HCT116 (cell line): ENCODE measurements around the gene PCED1A. TPM values are rescaled to one million over a fixed set of nuclear protein-coding genes. Genes with fewer than 3 reads are reported as not detected.

Experiments used
- ATAC-seq: fragments of 200-7000 bp; cut with Tn5 transposase; 2 replicates; pipeline ENCODE4 v1.9.1; 2020; ENCODE audit warnings: mild to moderate bottlenecking, moderate library complexity
- BruUV-seq: library from RNA; stranded (reverse); fragments of 400-500 nt; replicated peaks from 2 replicates; lab custom pipeline; 2021; lab: Mats Ljungman, UMichigan
- CTCF ChIA-PET: fragments of 300-600 bp; sonication (Branson Sonifier 250); formaldehyde crosslinking; loops from one replicate; lab custom pipeline; 2021; ENCODE audit warnings: antibody characterized with exemption; lab: Charles Lee
- POLR2A ChIA-PET: fragments of 300-600, 350-600 bp; sonication (Branson Sonifier 250); formaldehyde crosslinking; loops from one replicate; lab custom pipeline; 2021; ENCODE audit warnings: antibody characterized with exemption; lab: Charles Lee
- RAD21 ChIA-PET, 2 experiments: fragments of 300-600 bp; sonication (Branson Sonifier 250); formaldehyde crosslinking; loops; one replicate each; lab custom pipeline; 2023; ENCODE audit warnings: low total read pairs in 2 of 2; ENCODE audit not compliant: uncharacterized antibody in 2 of 2, unreplicated experiment in 2 of 2, low non-redundant PET in 1 of 2; lab: Charles Lee
- DNase-seq: peaks from one replicate; pipeline ENCODE4 v3.0.0-alpha.2; 2010; ENCODE audit warnings: low read depth, low spot score
- H2AFZ ChIP-seq: fragments of 200-600 bp; shearing (Covaris generic), sonication (generic); 2 replicates; pipeline ENCODE4 v1.6.1; 2017; ENCODE audit warnings: low read depth, mixed run types, mixed read lengths, antibody characterized with exemption, low read length; ENCODE audit not compliant: poor library complexity, severe bottlenecking
- H3K27ac ChIP-seq: 2 replicates; pipeline ENCODE4 v1.5.1; 2012; ENCODE audit warnings: low read depth, low read length
- H3K27me3 ChIP-seq: fragments of 200-600 bp; sonication (generic); 2 replicates; pipeline ENCODE4 v1.6.1; 2016; ENCODE audit warnings: mixed run types, low read length, mixed read lengths; ENCODE audit not compliant: insufficient read depth
- H3K36me3 ChIP-seq, 2 experiments: fragments of 200-500 bp in 1 of 2; fragments of 200-600 bp in 1 of 2; sonication (Bioruptor generic) in 1 of 2; sonication (generic) in 1 of 2; 2 replicates each; pipeline versions ENCODE4 v1.5.1 to v1.6.1; 2014 to 2016; ENCODE audit warnings: low read length in 2 of 2, inconsistent platforms in 1 of 2, mixed read lengths in 1 of 2, mixed run types in 1 of 2; ENCODE audit not compliant: insufficient read depth in 2 of 2, control insufficient read depth in 1 of 2
- H3K4me1 ChIP-seq, 2 experiments: fragments of 200-600 bp in 1 of 2; sonication (generic) in 1 of 2; 2 replicates each; pipeline versions ENCODE4 v1.5.1 to v1.6.1; 2012 to 2017; ENCODE audit warnings: low read length in 2 of 2, inconsistent platforms in 1 of 2, mild to moderate bottlenecking in 1 of 2, mixed read lengths in 1 of 2, mixed run types in 1 of 2, moderate library complexity in 1 of 2; ENCODE audit not compliant: insufficient read depth in 2 of 2, control insufficient read depth in 1 of 2
- H3K4me2 ChIP-seq: fragments of 200-600 bp; sonication (generic); 2 replicates; pipeline ENCODE4 v1.6.1; 2017; ENCODE audit warnings: mixed run types, low read length, mixed read lengths
- H3K4me3 ChIP-seq, 2 experiments: fragments of 200-600 bp in 1 of 2; sonication (generic) in 1 of 2; replicated peaks in 1 of 2; 2 replicates each; pipeline ENCODE4 v1.5.1; 2011 to 2016; ENCODE audit warnings: low read length in 2 of 2, control low read depth in 1 of 2, low read depth in 1 of 2, mild to moderate bottlenecking in 1 of 2, mixed read lengths in 1 of 2, mixed run types in 1 of 2
- H3K79me2 ChIP-seq: fragments of 200-600 bp; sonication (generic); 2 replicates; pipeline ENCODE4 v1.6.1; 2017; ENCODE audit warnings: mild to moderate bottlenecking, mixed run types, low read length, moderate library complexity, mixed read lengths; ENCODE audit not compliant: insufficient read depth
- H3K9ac ChIP-seq: fragments of 200-600 bp; sonication (generic); 2 replicates; pipeline ENCODE4 v1.6.1; 2016; ENCODE audit warnings: low read length, mixed read lengths
- H3K9me2 ChIP-seq: fragments of 200-600 bp; sonication (generic), shearing (Covaris generic); 2 replicates; pipeline ENCODE4 v1.6.1; 2017; ENCODE audit warnings: mixed run types, mild to moderate bottlenecking, moderate library complexity; ENCODE audit not compliant: insufficient read depth
- H3K9me3 ChIP-seq, 2 experiments: fragments of 200-500 bp in 1 of 2; fragments of 200-600 bp in 1 of 2; sonication (Bioruptor generic) in 1 of 2; sonication (generic) in 1 of 2; 2 replicates each; pipeline ENCODE4 v1.6.1; 2014 to 2017; ENCODE audit warnings: low read length in 2 of 2, mixed read lengths in 2 of 2, inconsistent platforms in 1 of 2, low read depth in 1 of 2, mild to moderate bottlenecking in 1 of 2, mixed run types in 1 of 2, moderate library complexity in 1 of 2; ENCODE audit not compliant: control insufficient read depth in 1 of 2, insufficient read depth in 1 of 2
- H4K20me1 ChIP-seq: fragments of 200-600 bp; sonication (generic), shearing (Covaris generic); 2 replicates; pipeline ENCODE4 v1.6.1; 2017; ENCODE audit warnings: mixed run types, mild to moderate bottlenecking, moderate library complexity; ENCODE audit not compliant: insufficient read depth
- ATF3 ChIP-seq: IDR thresholded peaks from 2 replicates; pipeline ENCODE4 v1.6.1; 2012
- CBX3 ChIP-seq: IDR thresholded peaks from 2 replicates; pipeline ENCODE4 v1.6.1; 2012; ENCODE audit warnings: low read depth
- CEBPB ChIP-seq: IDR thresholded peaks from 2 replicates; pipeline ENCODE4 v1.6.1; 2012; ENCODE audit warnings: low read depth
- CTCF ChIP-seq, 3 experiments: fragments of 200-600 bp in 1 of 3; sonication (generic) in 1 of 3; IDR thresholded peaks in 2 of 3; conservative IDR thresholded peaks in 1 of 3; 2 replicates each; pipeline ENCODE4 v1.5.1; 2012 to 2017; ENCODE audit warnings: low read depth in 2 of 3, low read length in 2 of 3, antibody characterized with exemption in 1 of 3, borderline replicate concordance in 1 of 3, control low read depth in 1 of 3, mild to moderate bottlenecking in 1 of 3, mixed read lengths in 1 of 3, mixed run types in 1 of 3, moderate library complexity in 1 of 3; ENCODE audit not compliant: insufficient read depth in 1 of 3
- EGR1 ChIP-seq: IDR thresholded peaks from 2 replicates; pipeline ENCODE4 v1.6.1; 2012; ENCODE audit warnings: low read depth
- EZH2 ChIP-seq: fragments of 200-600 bp; sonication (generic); IDR thresholded peaks from 2 replicates; pipeline ENCODE4 v1.6.1; 2017; ENCODE audit warnings: antibody characterized with exemption, mixed run types
- EZH2phosphoT487 ChIP-seq: fragments of 200-600 bp; IDR thresholded peaks from 2 replicates; pipeline ENCODE4 v1.6.1; 2018; ENCODE audit warnings: antibody characterized with exemption, borderline replicate concordance
- FOSL1 ChIP-seq: IDR thresholded peaks from 2 replicates; pipeline ENCODE4 v1.6.1; 2012; ENCODE audit warnings: low read depth
- POLR2AphosphoS5 ChIP-seq: IDR thresholded peaks from 2 replicates; pipeline ENCODE4 v1.6.1; 2011; ENCODE audit warnings: mild to moderate bottlenecking, low read depth, low read length, moderate library complexity
- RAD21 ChIP-seq: IDR thresholded peaks from 2 replicates; pipeline ENCODE4 v1.6.1; 2012; ENCODE audit warnings: low read depth, mild to moderate bottlenecking
- REST ChIP-seq: IDR thresholded peaks from 2 replicates; pipeline ENCODE4 v1.6.1; 2012; ENCODE audit warnings: low read depth
- SIN3A ChIP-seq: IDR thresholded peaks from 2 replicates; pipeline ENCODE4 v1.6.1; 2012; ENCODE audit warnings: low read depth
- SP1 ChIP-seq: IDR thresholded peaks from 2 replicates; pipeline ENCODE4 v1.6.1; 2012; ENCODE audit warnings: low read depth
- YY1 ChIP-seq: IDR thresholded peaks from 2 replicates; pipeline ENCODE4 v1.6.1; 2011; ENCODE audit warnings: low read length, low read depth, moderate library complexity, mild to moderate bottlenecking; ENCODE audit not compliant: insufficient replicate concordance; ENCODE audit errors: extremely low read depth
- ZNF274 ChIP-seq: fragments of 200-500 bp; sonication (Bioruptor generic); IDR thresholded peaks from 2 replicates; pipeline ENCODE4 v1.6.1; 2014; ENCODE audit warnings: mild to moderate bottlenecking, low read depth, low read length, inconsistent platforms
- intact Hi-C: fragments of 100-400 bp; cut with micrococcal nuclease; formaldehyde crosslinking; loops from 2 replicates; pipeline ENCODE4 v1.10.0; 2022
- total RNA-seq: library from RNA; stranded (reverse); gene quantifications from one replicate; pipeline ENCODE4 v1.2.1, GENCODE V29; 2021; ENCODE audit not compliant: unreplicated experiment

PCED1A gene
- total RNA-seq, 1 experiment from 2014 or later, result 31.8 TPM

GRCh38 chr20:2846698-2847097 is 6.2 kb upstream of the PCED1A start:
- POLR2A ChIA-PET, result no interaction called here
- TF ChIP-seq FOSL1 (no peak), EZH2phosphoT487 (no peak), POLR2AphosphoS5 (no peak), RAD21 (no peak), SP1 (no peak), CEBPB (no peak)

DNA sequence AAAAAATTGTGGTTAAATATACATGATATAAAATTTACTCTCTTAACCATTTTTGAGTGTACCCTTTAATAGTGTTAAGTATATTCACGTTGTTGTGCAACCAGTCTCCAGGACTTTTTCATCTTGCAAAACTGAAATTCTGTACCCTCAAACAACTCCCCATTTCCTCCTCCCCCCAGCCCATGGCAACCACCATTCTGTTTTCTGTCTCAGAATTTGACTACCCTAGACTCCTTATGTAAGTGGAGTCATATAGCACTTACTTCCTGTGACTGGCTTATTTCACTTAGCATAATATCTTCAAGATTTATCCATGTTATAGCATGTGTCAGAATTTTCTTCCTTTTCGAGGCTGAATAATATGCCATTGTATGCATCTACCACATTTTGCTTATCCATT is 5.2 kb upstream of the PCED1A start:
- no TSS peak for BruUV-seq
- intact Hi-C loops, result no loop called here
- Histone ChIP-seq H3K9me2 (no peaks in the 10 kb centered on the region), H3K4me1 (peaks cover 8% of the 10 kb centered on the region in 2 experiments; a peak in 3 of 4 replicates), H3K27me3 (no peaks in the 10 kb centered on the region), H3K9me3 (no peaks in the 10 kb centered on the region), H3K9ac (no peak overlapping the region), H3K79me2 (peaks cover 5% of the 10 kb centered on the region), H3K4me2 (no peak overlapping the region), H3K27ac (no peak overlapping the region), H2AFZ (no peak overlapping the region), H3K4me3 (no peak overlapping the region), H3K36me3 (no peaks in the 10 kb centered on the region), H4K20me1 (no peaks in the 10 kb centered on the region)
- DNase-seq (no peak), ATAC-seq (no peak)
- ChIA-PET CTCF (no interaction called here), POLR2A (no interaction called here), RAD21 (no interaction called here)
- no peak for TF ChIP-seq EZH2
- TF ChIP-seq YY1, result no peak
- no peak for TF ChIP-seq SP1
- TF ChIP-seq CEBPB, result no peak
- no peak for TF ChIP-seq CBX3
- no peak for TF ChIP-seq ATF3
- TF ChIP-seq FOSL1, result no peak
- TF ChIP-seq SIN3A, result no peak
- no peak for TF ChIP-seq EGR1
- no peak for TF ChIP-seq REST
- no peak for TF ChIP-seq EZH2phosphoT487
- no peak for TF ChIP-seq CTCF (IDR thresholded peaks at IDR 0.05 in 2 of 3, conservative IDR thresholded peaks at IDR 0.05 in 1 of 3; ENCODE audit: borderline replicate concordance in 1 of 3, insufficient read depth in 1 of 3, low read depth in 2 of 3, low read length in 2 of 3)
- no peak for TF ChIP-seq ZNF274
- TF ChIP-seq RAD21, result no peak

More at GRCh38 chr20:2846698-2847097, 6.2 kb upstream of the PCED1A start:
- DNase-seq (no peak), ATAC-seq (no peak)
- H3K27me3 ChIP-seq, result no peaks in the 10 kb centered on the region
- H3K4me3 ChIP-seq, result no peak overlapping the region
- no peaks in the 10 kb centered on the region for H3K79me2 ChIP-seq
- no peaks in the 10 kb centered on the region for H3K36me3 ChIP-seq
- no peaks in the 10 kb centered on the region for H3K9me3 ChIP-seq
- no peak overlapping the region for H3K27ac ChIP-seq
- ChIA-PET CTCF (no interaction called here), RAD21 (no interaction called here)
- no TSS peak for BruUV-seq
- H3K4me2 ChIP-seq, result no peak overlapping the region
- intact Hi-C loops, result no loop called here
- H3K9me2 ChIP-seq, result no peaks in the 10 kb centered on the region
- peaks cover 2 to 3% of the 10 kb centered on the region in 2 experiments; a peak in 2 of 4 replicates for H3K4me1 ChIP-seq
- H4K20me1 ChIP-seq, result no peaks in the 10 kb centered on the region
- no peak overlapping the region for H3K9ac ChIP-seq
- no peak overlapping the region for H2AFZ ChIP-seq
